ENCODE data around the gene HHAT. TPM values are rescaled to one million over a fixed set of nuclear protein-coding genes. Genes with fewer than 3 reads are reported as not detected.
A peak's percentile ranks its signal among the peaks of the same experiment; 100 is the strongest.

HHAT gene
- total RNA-seq, 1 donor from 2014 or later = 6.0 TPM

GRCh38 chr1:210362526-210362925 is 33.8 kb downstream of the HHAT start:
- no peak for TF ChIP-seq CTCF (IDR thresholded peaks at IDR 0.05)
- H3K4me3 Mint-ChIP-seq (ENCODE audit: unreplicated experiment) = no peak overlapping the region
- no peaks in the 10 kb centered on the region for H3K9me3 Mint-ChIP-seq (ENCODE audit: unreplicated experiment)
- H3K36me3 Mint-ChIP-seq (ENCODE audit: unreplicated experiment) = peaks cover 2% of the 10 kb centered on the region
- H3K27ac Mint-ChIP-seq (ENCODE audit: unreplicated experiment) = no peak overlapping the region
- peaks cover 14% of the 10 kb centered on the region for H3K4me1 Mint-ChIP-seq (ENCODE audit: unreplicated experiment)
- H3K27me3 Mint-ChIP-seq (ENCODE audit: unreplicated experiment) = no peaks in the 10 kb centered on the region
- no peak for DNase-seq (ENCODE audit: extremely low spot score, unreplicated experiment)

GRCh38 chr1:210363119-210363518 is 34.4 kb downstream of the HHAT start:
- no peak for DNase-seq (ENCODE audit: extremely low spot score, unreplicated experiment)
- no peak overlapping the region for H3K4me3 Mint-ChIP-seq (ENCODE audit: unreplicated experiment)
- H3K27me3 Mint-ChIP-seq (ENCODE audit: unreplicated experiment) = no peaks in the 10 kb centered on the region
- H3K9me3 Mint-ChIP-seq (ENCODE audit: unreplicated experiment) = no peaks in the 10 kb centered on the region
- H3K27ac Mint-ChIP-seq (ENCODE audit: unreplicated experiment) = no peak overlapping the region
- H3K36me3 Mint-ChIP-seq (ENCODE audit: unreplicated experiment) = peaks cover 2% of the 10 kb centered on the region
- peaks cover 14% of the 10 kb centered on the region for H3K4me1 Mint-ChIP-seq (ENCODE audit: unreplicated experiment)
- TF ChIP-seq CTCF (IDR thresholded peaks at IDR 0.05) = no peak

- peaks cover 14% of the 10 kb centered on the region for H3K4me1 Mint-ChIP-seq (ENCODE audit: unreplicated experiment)
- H3K9me3 Mint-ChIP-seq (ENCODE audit: unreplicated experiment) = no peaks in the 10 kb centered on the region
- TF ChIP-seq CTCF (IDR thresholded peaks at IDR 0.05) = no peak
- H3K36me3 Mint-ChIP-seq (ENCODE audit: unreplicated experiment) = peaks cover 2% of the 10 kb centered on the region
- no peak overlapping the region for H3K4me3 Mint-ChIP-seq (ENCODE audit: unreplicated experiment)
- DNase-seq (ENCODE audit: extremely low spot score, unreplicated experiment) = no peak
- no peaks in the 10 kb centered on the region for H3K27me3 Mint-ChIP-seq (ENCODE audit: unreplicated experiment)
- no peak overlapping the region for H3K27ac Mint-ChIP-seq (ENCODE audit: unreplicated experiment)
These were observed 35.8 kb downstream of the HHAT start for GRCh38 chr1:210364479-210364878.

- H3K27ac Mint-ChIP-seq (ENCODE audit: unreplicated experiment) = no peak overlapping the region
- H3K4me3 Mint-ChIP-seq (ENCODE audit: unreplicated experiment) = no peak overlapping the region
- H3K4me1 Mint-ChIP-seq (ENCODE audit: unreplicated experiment) = peaks cover 9% of the 10 kb centered on the region
- no peak for TF ChIP-seq CTCF (IDR thresholded peaks at IDR 0.05)
- peak; percentile 17 for DNase-seq (ENCODE audit: extremely low spot score, unreplicated experiment)
- no peaks in the 10 kb centered on the region for H3K27me3 Mint-ChIP-seq (ENCODE audit: unreplicated experiment)
- no peaks in the 10 kb centered on the region for H3K9me3 Mint-ChIP-seq (ENCODE audit: unreplicated experiment)
- peaks cover 2% of the 10 kb centered on the region for H3K36me3 Mint-ChIP-seq (ENCODE audit: unreplicated experiment)
These were observed 38.1 kb downstream of the HHAT start for GRCh38 chr1:210366767-210367166.

- no peak overlapping the region for H3K27ac Mint-ChIP-seq (ENCODE audit: unreplicated experiment)
- DNase-seq (ENCODE audit: extremely low spot score, unreplicated experiment) = peak; percentile 10
- peaks cover 2% of the 10 kb centered on the region for H3K36me3 Mint-ChIP-seq (ENCODE audit: unreplicated experiment)
- H3K4me3 Mint-ChIP-seq (ENCODE audit: unreplicated experiment) = no peak overlapping the region
- peaks cover 7% of the 10 kb centered on the region for H3K4me1 Mint-ChIP-seq (ENCODE audit: unreplicated experiment)
- no peaks in the 10 kb centered on the region for H3K27me3 Mint-ChIP-seq (ENCODE audit: unreplicated experiment)
- H3K9me3 Mint-ChIP-seq (ENCODE audit: unreplicated experiment) = no peaks in the 10 kb centered on the region
- no peak for TF ChIP-seq CTCF (IDR thresholded peaks at IDR 0.05)
These were observed 38.9 kb downstream of the HHAT start for GRCh38 chr1:210367566-210367965.

Measured in osteocyte (in vitro differentiated cells).